Astrocyte of the cerebellum (primary cell): ENCODE results near the gene JARID2.
"Not testable (repeated sequence)": the region's sequence is repeated elsewhere in the genome, so short reads cannot be mapped to it uniquely, and the experiment has no call there.

Experiments used
- DNase-seq: peaks from one replicate; pipeline ENCODE4 v3.0.0-alpha.2; 2011; ENCODE audit warnings: low read depth
- H3K4me3 ChIP-seq: 2 replicates; pipeline ENCODE4 v1.5.1; 2011; ENCODE audit warnings: mild to moderate bottlenecking, low read depth, low read length, moderate library complexity
- in situ Hi-C: cut with HindIII; loops from 2 replicates; pipeline ENCODE4 v1.10.0; 2017; ENCODE audit warnings: low sequenced_read_pairs
- TF ChIP-seq, protein P1 (sequence below): IDR thresholded peaks from 2 replicates; pipeline ENCODE4 v1.5.1; 2012; ENCODE audit warnings: low read length, low read depth, moderate library complexity, mild to moderate bottlenecking; ENCODE audit errors: missing control alignments

Gene JARID2

DNA sequence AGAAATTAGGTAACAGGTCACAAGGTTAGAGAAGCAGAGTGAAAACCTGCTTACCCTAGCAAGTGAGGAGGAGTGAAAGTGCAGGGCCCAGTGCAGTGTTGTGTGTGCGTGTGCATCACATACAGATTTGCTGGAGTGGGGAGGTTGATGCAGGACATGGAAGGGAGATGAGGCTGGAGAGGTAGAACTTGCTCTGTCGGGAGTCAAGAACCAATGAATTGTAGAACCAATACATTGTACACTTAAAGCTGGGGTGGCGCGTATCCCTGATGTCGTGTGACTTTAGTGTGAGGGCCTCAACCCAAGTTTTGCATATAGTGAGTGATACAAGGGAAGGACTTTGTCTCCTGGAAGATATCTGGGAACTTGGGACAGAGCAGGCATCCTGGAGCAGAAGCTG is 48.6 kb downstream of the JARID2 start:
- in situ Hi-C loops = no loop called here
- no peak overlapping the region for H3K4me3 ChIP-seq
- TF ChIP-seq, protein P1, sequence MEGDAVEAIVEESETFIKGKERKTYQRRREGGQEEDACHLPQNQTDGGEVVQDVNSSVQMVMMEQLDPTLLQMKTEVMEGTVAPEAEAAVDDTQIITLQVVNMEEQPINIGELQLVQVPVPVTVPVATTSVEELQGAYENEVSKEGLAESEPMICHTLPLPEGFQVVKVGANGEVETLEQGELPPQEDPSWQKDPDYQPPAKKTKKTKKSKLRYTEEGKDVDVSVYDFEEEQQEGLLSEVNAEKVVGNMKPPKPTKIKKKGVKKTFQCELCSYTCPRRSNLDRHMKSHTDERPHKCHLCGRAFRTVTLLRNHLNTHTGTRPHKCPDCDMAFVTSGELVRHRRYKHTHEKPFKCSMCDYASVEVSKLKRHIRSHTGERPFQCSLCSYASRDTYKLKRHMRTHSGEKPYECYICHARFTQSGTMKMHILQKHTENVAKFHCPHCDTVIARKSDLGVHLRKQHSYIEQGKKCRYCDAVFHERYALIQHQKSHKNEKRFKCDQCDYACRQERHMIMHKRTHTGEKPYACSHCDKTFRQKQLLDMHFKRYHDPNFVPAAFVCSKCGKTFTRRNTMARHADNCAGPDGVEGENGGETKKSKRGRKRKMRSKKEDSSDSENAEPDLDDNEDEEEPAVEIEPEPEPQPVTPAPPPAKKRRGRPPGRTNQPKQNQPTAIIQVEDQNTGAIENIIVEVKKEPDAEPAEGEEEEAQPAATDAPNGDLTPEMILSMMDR = no peak
- no peak for DNase-seq

DNA sequence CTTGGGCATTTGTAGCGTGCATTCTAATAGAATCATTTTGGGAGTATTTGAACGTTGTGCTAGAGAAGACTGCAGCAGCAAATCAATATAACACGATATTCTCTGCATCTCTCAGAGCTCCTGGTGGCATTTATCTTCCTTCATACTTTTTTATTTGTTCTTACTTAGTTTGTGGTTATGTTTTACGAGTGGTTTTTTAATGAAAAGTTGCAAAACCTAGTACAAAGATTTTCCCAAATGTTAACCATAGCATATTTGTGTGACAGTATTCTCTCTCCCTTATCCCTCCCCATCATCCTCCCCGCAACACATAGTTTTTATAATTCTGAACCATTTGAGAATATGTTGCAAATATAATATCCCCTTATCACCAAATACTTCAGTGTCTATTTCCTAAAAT is 50.4 kb downstream of the JARID2 start:
- TF ChIP-seq, protein P1 = no peak
- in situ Hi-C loops = no loop called here
- DNase-seq = no peak
- no peak overlapping the region for H3K4me3 ChIP-seq

DNA sequence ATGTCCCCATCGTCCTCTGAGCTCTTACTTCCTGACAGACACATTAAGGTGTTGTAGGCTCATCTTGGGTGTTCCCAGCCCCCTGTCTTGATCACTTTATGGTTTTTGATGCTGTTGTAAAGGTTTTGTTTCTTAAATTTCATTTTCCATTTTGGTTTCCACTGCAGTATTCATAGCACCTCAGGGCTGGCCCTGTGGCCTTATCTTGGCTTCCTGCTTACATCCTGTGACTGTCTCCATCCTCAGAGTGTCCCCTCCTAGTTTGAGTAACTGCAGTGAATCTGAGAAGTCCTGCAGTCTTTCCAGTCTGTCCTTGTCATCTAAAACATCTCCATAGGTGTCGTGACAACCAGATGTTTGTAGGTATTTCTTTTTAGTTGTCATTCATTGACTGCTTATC is 50.9 kb downstream of the JARID2 start:
- no peak for DNase-seq
- in situ Hi-C loops = no loop called here
- H3K4me3 ChIP-seq = no peak overlapping the region
- TF ChIP-seq, protein P1 = no peak

DNA sequence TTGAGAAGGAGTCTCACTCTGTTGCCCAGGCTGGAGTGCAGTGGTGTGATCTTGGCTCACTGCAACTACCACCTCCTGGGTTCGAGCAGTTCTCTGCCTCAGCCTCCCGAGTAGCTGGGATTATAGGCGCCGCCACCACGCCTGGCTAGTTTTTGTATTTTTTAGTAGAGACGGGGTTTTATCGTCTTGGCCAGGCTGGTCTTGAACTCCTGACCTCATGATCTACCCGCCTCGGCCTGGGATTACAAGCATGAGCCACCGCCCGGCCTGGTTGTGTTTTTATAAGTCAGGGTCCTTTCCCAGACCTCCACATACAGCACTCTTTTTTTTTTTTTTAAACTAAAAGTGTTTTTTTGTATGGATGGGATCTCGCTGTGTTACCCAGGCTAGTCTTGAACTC is 51.3 kb downstream of the JARID2 start:
- DNase-seq, in situ Hi-C loops: not testable (repeated sequence)

DNA sequence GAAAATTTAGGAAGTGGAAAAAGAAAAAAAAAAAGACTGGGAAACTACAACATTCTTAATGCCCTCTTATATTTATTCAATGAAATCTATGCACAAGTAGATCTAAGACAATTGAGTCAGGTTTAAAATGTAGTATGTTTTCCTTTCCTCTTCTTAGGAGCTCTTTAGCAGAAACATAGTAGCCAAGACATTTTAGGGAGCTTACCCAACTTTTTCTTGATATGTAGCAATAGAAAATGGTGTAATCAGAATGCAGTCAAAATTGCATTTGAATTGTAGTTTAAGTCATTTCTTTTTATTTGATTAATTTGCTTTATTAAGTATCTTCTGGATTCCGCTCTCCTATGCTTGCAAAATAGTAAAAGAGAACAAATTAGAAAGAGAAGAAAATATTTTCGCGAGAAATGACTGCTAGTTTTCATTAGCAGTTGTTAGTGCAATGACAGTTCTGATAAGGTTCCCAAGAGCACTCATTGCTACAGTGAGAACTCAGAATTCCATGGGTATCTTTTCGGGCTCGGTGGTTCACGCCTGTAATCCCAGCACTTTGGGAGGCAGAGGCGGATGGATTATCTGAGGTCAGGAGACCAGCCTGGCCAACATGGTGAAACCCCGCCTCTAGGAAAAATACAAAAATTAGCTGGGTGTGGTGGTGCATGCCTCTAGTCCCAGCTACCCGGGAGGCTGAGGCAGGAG is 52.2 kb downstream of the JARID2 start:
- DNase-seq = no peak
- H3K4me3 ChIP-seq = no peak overlapping the region
- TF ChIP-seq, protein P1 = no peak
- in situ Hi-C loops = no loop called here

More for the DNA sequence above, 51.3 kb downstream of the JARID2 start:
- not testable (repeated sequence) for H3K4me3 ChIP-seq

DNA sequence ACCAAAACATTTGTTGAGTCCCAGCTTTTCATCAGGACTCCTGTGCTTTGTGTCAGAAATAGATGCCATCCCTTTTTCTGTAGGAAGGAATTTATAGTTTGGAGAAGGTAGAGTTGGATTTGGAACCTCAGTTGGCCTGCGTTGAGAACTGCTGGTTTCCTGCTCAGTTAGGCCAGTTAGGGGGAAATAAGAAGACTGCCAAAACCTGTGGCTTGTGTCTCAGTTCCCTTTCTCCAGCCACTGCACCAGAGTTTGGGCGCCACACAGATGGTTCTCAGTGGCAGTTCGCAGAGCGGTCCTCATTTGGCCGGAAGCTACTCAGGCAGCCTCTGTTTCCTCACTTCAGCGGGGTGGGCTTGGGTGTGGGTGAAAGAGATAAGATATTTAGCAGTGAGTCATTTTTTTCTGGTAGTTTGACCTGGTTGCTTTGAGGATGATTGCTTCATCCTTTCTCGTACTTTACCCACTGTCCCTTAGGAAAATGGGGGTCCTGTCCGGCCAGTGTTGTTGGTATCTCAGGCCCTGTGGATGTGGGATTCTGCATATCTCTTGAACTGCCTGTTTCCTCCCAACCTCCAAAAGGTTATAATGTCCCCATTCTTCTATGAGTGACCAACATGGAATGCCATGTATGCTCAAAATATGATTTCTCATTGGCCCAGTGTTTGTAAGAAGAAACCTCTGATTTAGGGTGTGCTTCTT is 53.7 kb downstream of the JARID2 start:
- TF ChIP-seq, protein P1 = no peak
- no peak for DNase-seq
- in situ Hi-C loops = no loop called here

More for the DNA sequence above, 53.7 kb downstream of the JARID2 start:
- no peak overlapping the region for H3K4me3 ChIP-seq
